HG03469 (cell line): ENCODE data around the gene ZNF474.

Source experiments
- ATAC-seq: cut with Tn5 transposase; IDR thresholded peaks from one replicate; pipeline ENCODE4 v1.9.1; 2021; ENCODE audit warnings: mild to moderate bottlenecking, moderate library complexity, moderate number of reproducible peaks; ENCODE audit not compliant: unreplicated experiment

The ZNF474 gene

GRCh38 chr5:122118356-122118948 is 10.9 kb upstream of the ZNF474 start:
- no peak for ATAC-seq

- ATAC-seq = no peak
Observed at GRCh38 chr5:122119205-122119604, 10.1 kb upstream of the ZNF474 start.

DNA sequence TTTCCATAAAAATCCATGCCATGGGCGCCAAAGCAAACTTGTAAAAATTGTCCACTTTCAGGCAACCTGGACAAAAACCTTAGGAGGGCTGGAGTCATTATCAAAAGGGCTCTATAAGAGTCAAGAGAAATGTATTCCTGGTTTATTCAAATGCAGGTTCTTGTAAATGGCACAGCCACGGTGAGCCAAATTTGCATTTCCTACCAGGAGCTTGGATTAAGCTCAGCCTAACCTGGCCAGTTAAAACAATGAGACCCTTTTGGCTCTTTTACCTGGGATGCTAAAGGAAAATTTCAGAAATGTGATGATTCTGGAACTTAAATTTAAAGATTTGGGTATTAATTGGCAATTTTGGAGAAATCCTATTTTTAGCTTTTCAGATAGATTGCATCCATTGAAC is 8.9 kb upstream of the ZNF474 start:
- no peak for ATAC-seq

GRCh38 chr5:122120957-122121356 is 8.4 kb upstream of the ZNF474 start:
- no peak for ATAC-seq

DNA sequence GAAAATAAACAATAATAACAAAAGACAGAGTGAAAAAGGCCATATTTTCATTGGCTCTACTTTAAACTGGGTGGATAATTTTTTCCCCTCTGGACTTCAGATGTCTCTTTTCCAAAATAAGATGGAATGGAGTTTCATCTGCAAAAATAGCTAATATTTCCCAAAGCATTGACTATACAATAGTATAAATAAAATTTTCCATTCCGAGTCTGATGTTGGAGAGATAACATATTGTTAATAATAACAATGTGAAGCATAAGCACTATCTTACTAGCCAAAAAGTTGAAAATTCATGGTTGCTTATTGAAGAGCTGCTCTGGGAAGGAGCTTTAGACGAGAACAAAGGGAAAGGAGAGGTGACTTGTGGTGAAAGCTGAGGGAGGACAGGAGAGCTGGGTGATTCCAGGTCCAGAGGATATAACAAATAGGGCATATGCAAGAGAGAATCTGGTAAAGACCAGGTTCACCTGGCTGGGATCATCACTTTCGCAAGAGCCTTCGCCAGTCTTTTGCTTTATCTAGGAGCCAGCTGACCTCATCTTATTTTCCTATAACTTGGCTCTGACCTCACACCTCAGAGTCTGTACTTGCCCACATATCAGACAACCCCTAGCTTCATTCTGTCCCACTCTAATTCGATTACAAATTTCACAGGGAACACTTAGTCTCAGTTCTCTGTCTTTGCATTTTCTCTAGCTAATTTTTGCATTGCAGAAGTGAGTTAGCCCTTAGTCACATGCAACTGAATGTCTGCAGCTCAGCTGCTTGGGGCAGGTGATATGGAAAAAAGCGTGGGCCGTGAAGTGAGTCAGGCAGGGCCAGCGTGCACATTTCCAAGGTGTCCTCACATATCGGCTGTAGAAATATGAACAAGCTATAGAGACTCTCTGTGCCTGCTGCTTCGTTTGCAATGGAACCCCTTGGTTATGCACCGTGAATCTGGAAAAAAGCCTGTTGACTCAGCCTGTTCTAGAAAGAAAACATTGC is 7.6 kb upstream of the ZNF474 start:
- no peak for ATAC-seq

GRCh38 chr5:122124766-122125165 is 4.6 kb upstream of the ZNF474 start:
- ATAC-seq = no peak

GRCh38 chr5:122126177-122126755 is 3.1 kb upstream of the ZNF474 start:
- ATAC-seq = no peak

DNA sequence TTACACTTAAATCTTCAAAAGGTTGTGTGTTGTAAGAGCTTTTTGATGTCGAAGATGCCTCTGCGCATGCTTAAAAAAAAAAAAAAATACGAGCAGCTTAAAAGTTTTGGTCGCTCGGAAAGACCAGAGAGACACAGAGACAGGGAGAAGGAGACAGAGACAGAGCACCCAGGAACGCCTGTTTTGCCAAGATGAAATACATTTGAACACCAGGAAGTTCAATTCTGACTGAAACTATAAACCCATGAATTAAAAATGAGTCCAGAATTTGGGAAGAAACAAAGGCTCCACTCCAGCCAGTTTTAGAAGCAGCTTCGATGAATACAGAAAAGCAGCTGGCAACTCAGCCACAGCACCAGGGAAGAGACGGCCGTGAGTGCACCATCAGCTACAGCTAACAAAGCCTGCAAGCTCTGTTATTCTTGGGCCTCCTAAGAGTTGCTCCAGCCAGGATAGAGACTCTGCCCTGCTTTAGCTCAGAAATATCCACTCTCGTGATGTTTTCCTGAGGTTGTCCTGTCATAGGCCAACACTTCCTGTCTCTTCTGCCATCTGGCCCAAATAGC is 2.5 kb upstream of the ZNF474 start:
- ATAC-seq = no peak

- ATAC-seq = no peak
Observed at GRCh38 chr5:122130152-122130551, 806 bp downstream of the ZNF474 start.

DNA sequence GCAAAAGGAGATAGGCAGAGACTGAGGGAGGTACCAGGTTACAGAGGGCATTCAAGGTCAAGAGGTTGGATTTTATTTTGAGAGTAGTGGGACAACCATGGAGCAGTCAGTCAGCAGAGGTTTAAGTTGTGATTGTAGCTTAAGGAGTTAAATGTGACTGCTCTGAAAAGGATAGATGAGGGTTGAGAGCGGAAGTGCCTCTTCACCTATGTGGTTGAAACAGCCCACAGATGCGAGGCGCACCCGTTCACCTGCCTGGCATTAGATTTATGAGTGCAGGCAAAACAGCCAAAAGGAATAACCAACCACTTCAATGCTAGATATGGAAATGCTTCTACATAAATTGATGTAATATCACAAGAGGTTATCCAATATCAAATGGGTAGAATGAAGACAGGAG is 8.4 kb downstream of the ZNF474 start:
- no peak for ATAC-seq

DNA sequence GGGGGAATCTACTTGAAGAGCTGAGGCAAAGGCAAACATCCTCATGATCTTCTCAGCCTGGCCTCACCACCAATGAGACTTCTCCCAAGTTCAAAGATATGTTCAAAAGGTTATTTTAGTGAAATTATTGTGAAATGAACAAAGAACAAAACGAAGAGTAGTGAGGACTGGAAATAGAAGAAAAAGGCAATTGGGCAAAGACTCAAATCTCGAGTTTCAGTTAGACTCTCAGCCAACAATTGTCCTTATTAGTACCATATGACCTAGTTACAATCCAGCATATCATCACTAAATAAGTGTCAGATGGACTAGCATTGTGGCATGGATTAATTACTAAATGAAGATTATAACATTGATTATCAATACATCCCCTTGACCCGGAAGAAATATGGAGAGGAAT is 9.0 kb downstream of the ZNF474 start:
- no peak for ATAC-seq

- ATAC-seq = no peak
Observed at GRCh38 chr5:122140900-122141299, 11.6 kb downstream of the ZNF474 start.

DNA sequence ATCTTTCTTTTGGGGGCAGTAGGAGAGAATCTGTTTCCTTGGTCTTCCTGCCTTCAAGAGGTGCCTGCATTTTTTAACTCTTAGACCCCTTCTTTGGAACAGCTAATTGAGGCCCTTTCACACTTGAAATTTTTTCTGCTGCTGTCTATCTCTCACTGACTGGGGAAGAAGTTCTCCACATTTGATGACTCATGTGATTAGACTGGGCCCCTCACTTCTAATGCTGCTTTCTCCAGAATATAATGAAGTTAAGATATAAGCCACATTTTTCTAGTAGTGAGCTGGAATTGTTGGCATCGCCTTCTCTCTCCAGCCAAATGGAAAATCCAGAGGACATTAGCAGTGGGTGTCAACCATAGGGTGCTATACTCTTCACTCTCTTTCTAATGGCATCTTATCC is 12.4 kb downstream of the ZNF474 start:
- ATAC-seq = no peak

- no peak for ATAC-seq
Observed at GRCh38 chr5:122142480-122143164, 13.3 kb downstream of the ZNF474 start.

GRCh38 chr5:122144236-122144635 is 14.9 kb downstream of the ZNF474 start:
- ATAC-seq = no peak

GRCh38 chr5:122145906-122146305 is 16.6 kb downstream of the ZNF474 start:
- ATAC-seq = no peak

- no peak for ATAC-seq
Observed at GRCh38 chr5:122149321-122150090, 20.2 kb downstream of the ZNF474 start.

DNA sequence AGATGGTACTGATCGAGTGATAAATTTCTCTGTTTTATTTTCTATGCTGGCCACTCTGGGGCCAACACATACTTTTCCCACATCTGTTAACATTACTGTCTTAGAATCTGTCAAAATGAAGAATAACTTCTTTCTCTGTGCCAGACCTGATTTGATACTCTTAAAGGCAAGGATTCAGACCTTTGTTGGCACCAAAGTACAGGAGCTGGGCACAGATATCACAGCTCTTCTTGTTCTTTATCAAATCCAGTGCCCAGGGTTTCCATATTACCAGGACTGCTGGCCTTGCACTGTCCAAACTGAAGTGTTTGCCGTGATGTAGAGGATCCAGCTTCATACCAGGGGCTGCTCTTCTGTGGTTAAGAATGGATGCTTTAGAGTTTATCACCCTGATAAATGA is 20.9 kb downstream of the ZNF474 start:
- ATAC-seq = no peak

GRCh38 chr5:122151640-122152039 is 22.3 kb downstream of the ZNF474 start:
- ATAC-seq = no peak

DNA sequence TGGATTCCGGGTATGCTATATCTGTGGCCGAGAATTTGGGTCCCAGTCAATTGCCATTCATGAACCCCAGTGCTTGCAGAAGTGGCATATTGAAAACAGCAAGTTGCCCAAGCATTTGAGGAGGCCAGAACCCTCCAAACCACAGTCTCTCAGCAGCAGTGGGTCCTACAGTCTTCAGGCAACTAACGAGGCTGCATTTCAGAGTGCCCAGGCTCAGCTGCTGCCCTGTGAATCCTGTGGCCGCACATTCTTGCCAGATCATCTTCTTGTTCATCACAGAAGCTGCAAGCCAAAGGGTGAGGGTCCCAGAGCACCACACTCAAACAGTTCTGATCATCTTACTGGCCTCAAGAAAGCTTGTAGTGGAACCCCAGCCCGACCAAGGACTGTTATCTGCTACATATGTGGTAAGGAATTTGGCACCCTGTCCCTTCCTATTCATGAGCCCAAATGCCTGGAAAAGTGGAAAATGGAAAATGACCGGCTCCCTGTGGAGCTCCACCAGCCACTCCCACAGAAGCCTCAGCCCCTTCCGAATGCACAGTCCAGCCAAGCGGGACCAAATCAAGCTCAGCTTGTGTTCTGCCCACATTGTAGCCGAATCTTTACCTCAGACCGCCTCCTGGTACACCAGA is 23.0 kb downstream of the ZNF474 start:
- no peak for ATAC-seq
